ENCODE data around the gene STKLD1.
"Not testable (repeated sequence)": the region's sequence is repeated elsewhere in the genome, so short reads cannot be mapped to it uniquely, and the experiment has no call there.

Gene STKLD1

DNA sequence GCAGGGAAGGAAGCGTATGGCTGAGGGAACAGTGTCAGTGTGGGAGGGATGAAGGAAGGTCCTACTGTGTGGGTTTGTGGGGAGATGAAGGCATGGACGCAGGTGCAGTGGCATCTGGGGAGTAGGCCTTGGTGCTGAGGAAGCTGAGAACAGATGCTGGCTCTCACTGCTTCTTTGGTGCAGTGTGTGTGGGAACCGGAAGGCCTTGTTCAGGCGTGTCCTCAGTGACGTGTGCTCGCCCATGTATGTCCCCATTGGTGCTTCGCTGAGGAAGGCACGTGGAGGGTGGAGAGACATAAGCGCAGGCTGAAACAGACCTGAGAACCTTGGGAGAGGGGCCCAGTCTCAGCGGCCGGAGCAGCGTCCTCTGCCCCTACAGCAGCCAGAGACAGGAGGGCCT lies 64.7 kb downstream of the STKLD1 start:
- DNase-seq (ENCODE audit: extremely low read depth, low read depth): no peak
- no peak overlapping the region for H3K4me3 ChIP-seq (replicated peaks; ENCODE audit: low read depth, low read length)

DNA sequence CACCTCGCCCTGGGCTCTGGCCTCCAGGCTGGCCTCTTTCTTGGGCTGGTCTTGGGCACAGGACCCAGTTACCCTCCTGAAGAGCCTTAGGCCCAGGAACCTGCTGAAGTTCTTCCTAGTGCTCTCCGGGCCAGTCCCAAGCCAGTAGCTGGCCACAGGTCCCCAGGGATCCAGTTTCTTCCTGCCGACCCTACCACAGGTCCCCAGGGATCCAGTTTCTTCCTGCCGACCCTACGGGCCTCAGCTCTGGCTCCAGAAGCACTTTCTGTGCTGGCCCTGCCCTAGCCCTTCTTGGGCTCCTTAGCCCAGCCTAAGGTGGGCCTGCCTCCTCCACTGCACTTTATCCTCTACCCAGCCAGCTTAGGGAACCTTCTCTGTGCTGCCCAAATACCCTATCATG lies 65.4 kb downstream of the STKLD1 start:
- no peak for DNase-seq (ENCODE audit: extremely low read depth, low read depth)
- H3K4me3 ChIP-seq (replicated peaks; ENCODE audit: low read depth, low read length): no peak overlapping the region
- TF ChIP-seq CTCF (IDR thresholded peaks at IDR 0.05; ENCODE audit: low read depth, low read length, missing control alignments): no peak

More for the DNA sequence above, 64.7 kb downstream of the STKLD1 start:
- no peak for TF ChIP-seq CTCF (IDR thresholded peaks at IDR 0.05; ENCODE audit: low read depth, low read length, missing control alignments)

DNA sequence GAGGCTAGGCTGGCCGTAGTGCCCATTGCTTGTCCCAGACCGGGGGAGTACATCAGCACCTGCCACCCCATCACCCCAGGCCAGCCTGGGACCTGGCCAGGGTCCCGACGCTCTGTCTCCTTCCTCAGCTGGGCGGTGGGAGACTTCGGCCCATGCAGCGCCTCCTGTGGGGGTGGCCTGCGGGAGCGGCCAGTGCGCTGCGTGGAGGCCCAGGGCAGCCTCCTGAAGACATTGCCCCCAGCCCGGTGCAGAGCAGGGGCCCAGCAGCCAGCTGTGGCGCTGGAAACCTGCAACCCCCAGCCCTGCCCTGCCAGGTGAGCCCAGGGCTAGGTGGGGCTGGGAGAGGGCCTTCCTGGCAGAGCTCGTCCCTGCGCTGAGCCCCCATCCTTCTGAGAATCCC lies 67.1 kb downstream of the STKLD1 start:
- TF ChIP-seq CTCF (IDR thresholded peaks at IDR 0.05; ENCODE audit: low read depth, low read length, missing control alignments): no peak
- no peak overlapping the region for H3K4me3 ChIP-seq (replicated peaks; ENCODE audit: low read depth, low read length)
- no peak for DNase-seq (ENCODE audit: extremely low read depth, low read depth)

DNA sequence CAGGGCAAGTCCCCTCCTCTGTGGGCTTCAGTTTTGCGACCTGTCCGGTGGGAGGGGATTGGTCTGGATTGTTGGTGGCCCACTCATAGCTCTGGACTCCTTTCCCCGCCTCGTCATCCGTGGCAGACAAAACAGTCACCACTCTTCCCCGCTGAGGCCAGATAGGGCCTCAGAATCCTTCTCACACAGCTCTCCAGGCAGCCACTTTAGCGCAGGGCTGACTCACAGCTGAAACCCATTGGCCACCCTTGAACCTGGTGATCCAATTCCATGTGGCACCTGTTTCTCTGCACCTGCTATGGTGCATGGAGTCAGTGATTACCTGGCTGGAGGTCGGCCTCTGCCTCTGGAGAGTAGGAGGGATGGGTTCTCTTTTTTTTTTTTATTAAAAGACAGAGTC lies 67.8 kb downstream of the STKLD1 start:
- TF ChIP-seq CTCF (IDR thresholded peaks at IDR 0.05; ENCODE audit: low read depth, low read length, missing control alignments): no peak
- no peak for DNase-seq (ENCODE audit: extremely low read depth, low read depth)
- H3K4me3 ChIP-seq (replicated peaks; ENCODE audit: low read depth, low read length): no peak overlapping the region

DNA sequence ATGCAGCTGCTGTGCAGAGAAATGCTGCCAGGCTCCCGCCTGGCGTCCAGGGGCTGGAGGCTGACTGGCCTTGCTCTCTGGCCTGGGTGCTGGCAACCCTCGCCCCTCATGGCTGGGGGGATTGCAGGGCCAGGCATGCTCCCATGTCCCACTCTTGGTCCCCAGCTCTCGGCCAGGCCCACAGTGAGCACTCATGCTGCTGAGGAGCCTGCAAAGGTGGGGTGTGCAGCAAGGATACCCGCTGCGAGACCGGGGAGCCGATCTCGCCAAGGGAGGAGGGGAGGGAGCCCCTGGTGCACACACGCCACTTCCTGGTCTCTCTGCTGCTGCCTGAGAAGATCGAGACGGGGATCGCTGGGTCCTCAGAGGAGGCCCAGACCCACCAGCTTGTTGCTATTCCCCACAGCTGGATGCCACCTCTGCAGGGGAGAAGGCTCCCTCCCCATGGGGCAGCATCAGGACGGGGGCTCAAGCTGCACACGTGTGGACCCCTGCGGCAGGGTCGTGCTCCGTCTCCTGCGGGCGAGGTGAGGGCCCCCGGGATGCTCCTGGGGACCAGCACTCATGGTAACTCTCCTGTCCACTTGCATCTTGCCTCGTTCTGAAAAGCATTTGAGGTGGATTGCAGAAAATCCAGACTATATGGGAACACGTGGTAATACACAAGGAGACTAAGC lies 69.3 kb downstream of the STKLD1 start:
- no peak for TF ChIP-seq CTCF (IDR thresholded peaks at IDR 0.05; ENCODE audit: low read depth, low read length, missing control alignments)
- H3K4me3 ChIP-seq (replicated peaks; ENCODE audit: low read depth, low read length): no peak overlapping the region
- DNase-seq (ENCODE audit: extremely low read depth, low read depth): no peak

DNA sequence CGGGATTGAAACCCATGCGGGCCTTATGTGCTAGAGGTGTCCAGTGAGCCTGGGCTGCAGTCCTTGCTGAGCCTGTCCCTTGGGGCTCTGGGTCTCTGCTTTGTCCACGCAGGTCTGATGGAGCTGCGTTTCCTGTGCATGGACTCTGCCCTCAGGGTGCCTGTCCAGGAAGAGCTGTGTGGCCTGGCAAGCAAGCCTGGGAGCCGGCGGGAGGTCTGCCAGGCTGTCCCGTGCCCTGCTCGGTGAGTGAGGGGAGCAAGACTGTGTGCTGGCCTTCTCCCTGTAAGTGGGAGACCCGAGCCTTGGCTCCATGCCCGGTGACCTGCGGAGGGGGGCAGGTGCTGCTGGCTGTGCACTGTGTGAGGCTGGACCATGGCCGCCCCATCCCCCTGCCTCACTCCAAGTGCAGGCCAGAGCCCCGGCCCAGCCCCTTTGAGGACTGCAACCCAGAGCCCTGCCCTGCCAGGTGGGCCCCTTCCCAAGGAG lies 72.4 kb downstream of the STKLD1 start:
- DNase-seq (ENCODE audit: extremely low read depth, low read depth): no peak
- no peak overlapping the region for H3K4me3 ChIP-seq (replicated peaks; ENCODE audit: low read depth, low read length)
- TF ChIP-seq CTCF (IDR thresholded peaks at IDR 0.05; ENCODE audit: low read depth, low read length, missing control alignments): no peak

- no peak overlapping the region for H3K4me3 ChIP-seq (replicated peaks; ENCODE audit: low read depth, low read length)
- TF ChIP-seq CTCF (IDR thresholded peaks at IDR 0.05; ENCODE audit: low read depth, low read length, missing control alignments): no peak
- DNase-seq (ENCODE audit: extremely low read depth, low read depth): no peak
These were observed 73.6 kb downstream of the STKLD1 start for GRCh38 chr9:133449760-133450159.

DNA sequence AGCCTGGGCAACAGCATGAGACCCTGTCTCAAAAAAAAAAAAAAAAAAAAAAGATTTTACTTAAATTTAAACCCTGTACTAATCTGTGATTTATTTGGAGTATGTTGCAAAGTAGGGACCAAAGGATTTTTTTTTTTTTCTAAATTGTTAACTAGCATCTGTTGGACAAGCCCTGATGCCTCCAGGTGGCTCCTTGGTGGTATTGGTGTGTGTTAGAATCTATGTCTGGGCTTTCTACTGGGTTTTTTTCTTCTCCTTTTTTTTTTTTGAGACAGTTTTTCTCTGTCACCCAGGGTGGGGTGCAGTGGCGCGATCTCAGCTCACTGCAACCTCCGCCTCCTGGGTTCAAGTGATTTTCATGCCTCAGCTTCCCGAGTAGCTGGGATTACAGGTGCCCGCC lies 75.7 kb downstream of the STKLD1 start:
- H3K4me3 ChIP-seq (replicated peaks; ENCODE audit: low read depth, low read length); DNase-seq (ENCODE audit: extremely low read depth, low read depth): not testable (repeated sequence)
